GM12878 (cell line): ENCODE measurements around the gene CNTNAP2. TPM values are rescaled to one million over a fixed set of nuclear protein-coding genes. Genes with fewer than 3 reads are reported as not detected.

ENCODE experiments used
- ATF7 ChIP-seq: fragments of 450-650 bp; IDR thresholded peaks from 2 replicates; pipeline ENCODE4 v1.6.1; 2016; ENCODE audit warnings: low read depth, mild to moderate bottlenecking
- CHD2 ChIP-seq: IDR thresholded peaks from 2 replicates; pipeline ENCODE4 v1.6.1; 2011; ENCODE audit warnings: low read depth, low read length, improper control_type of control experiment, borderline replicate concordance
- CHD4 ChIP-seq: fragments of 200-600 bp; sonication (generic); IDR thresholded peaks from 2 replicates; pipeline ENCODE4 v1.6.1; 2016; ENCODE audit warnings: mild to moderate bottlenecking
- GATAD2B ChIP-seq: fragments of 450-650 bp; conservative IDR thresholded peaks from 2 replicates; pipeline ENCODE4 v1.6.1; 2017; ENCODE audit warnings: low read depth, mild to moderate bottlenecking, moderate library complexity
- HSF1 ChIP-seq: fragments of 150-350 bp; IDR thresholded peaks from 2 replicates; pipeline ENCODE4 v1.6.1; 2014; ENCODE audit warnings: mild to moderate bottlenecking, low read depth, low read length
- KAT2A ChIP-seq: conservative IDR thresholded peaks from 2 replicates; pipeline ENCODE4 v1.6.1; 2011; ENCODE audit warnings: low read depth, low read length; ENCODE audit not compliant: control insufficient read depth
- SIN3A ChIP-seq: IDR thresholded peaks from 2 replicates; pipeline ENCODE4 v1.6.1; 2012; ENCODE audit warnings: low read depth, low read length, improper control_type of control experiment
- ZNF274 ChIP-seq: IDR thresholded peaks from one replicate; pipeline ENCODE4 v1.8.0; 2011; ENCODE audit not compliant: insufficient read length, insufficient read depth
- ZNF622 ChIP-seq: fragments of 450-650 bp; IDR thresholded peaks from 2 replicates; pipeline ENCODE4 v1.6.1; 2017; ENCODE audit warnings: mild to moderate bottlenecking, inconsistent platforms
- polyA plus RNA-seq, 11 experiments: library from polyadenylated mRNA; depleted of rRNA in 4 of 11; unstranded in 6 of 11; stranded (reverse) in 5 of 11; fragments of >200 nt; fragmentation: Nextera tagmentation in 4 of 11; fragmentation: Illumina TruSeq in 1 of 11; extraction: Ambion mirVana in 4 of 11; extraction: Trizol in 1 of 11; gene quantifications; 1 replicate in 1 of 11; 2 replicates in 10 of 11; pipeline versions ENCODE4 v1.2.1 to v1.2.3, GENCODE V29; 2011 to 2016; ENCODE audit warnings: inconsistent platforms in 2 of 11, missing spikeins in 2 of 11, low read depth in 1 of 11
- total RNA-seq, 4 experiments: library from RNA; depleted of rRNA in 3 of 4; stranded (reverse); fragments of >200 nt in 3 of 4; fragmentation: Illumina TruSeq in 1 of 4; extraction: Trizol in 1 of 4; gene quantifications; 2 replicates each; pipeline versions ENCODE4 v1.2.1 to v1.2.3, GENCODE V29; 2013 to 2021
- TF ChIP-seq, protein P1 (sequence below): IDR thresholded peaks from 2 replicates; pipeline ENCODE4 v1.6.1; 2011; ENCODE audit warnings: mild to moderate bottlenecking, low read depth, low read length, moderate library complexity; ENCODE audit not compliant: insufficient replicate concordance
- TF ChIP-seq, protein P2 (sequence below): IDR thresholded peaks from 2 replicates; pipeline ENCODE4 v1.6.1; 2011; ENCODE audit warnings: borderline replicate concordance, low read depth, mild to moderate bottlenecking, moderate library complexity, low read length; ENCODE audit not compliant: insufficient read depth, poor library complexity, severe bottlenecking

Gene CNTNAP2
- total and polyA plus RNA-seq, 10 of the 15 experiments (the other 5 are each of a cell fraction or from before 2014, with no cell fraction given): 0.03 to 0.08 (median 0.03) TPM; not detected in 7

DNA sequence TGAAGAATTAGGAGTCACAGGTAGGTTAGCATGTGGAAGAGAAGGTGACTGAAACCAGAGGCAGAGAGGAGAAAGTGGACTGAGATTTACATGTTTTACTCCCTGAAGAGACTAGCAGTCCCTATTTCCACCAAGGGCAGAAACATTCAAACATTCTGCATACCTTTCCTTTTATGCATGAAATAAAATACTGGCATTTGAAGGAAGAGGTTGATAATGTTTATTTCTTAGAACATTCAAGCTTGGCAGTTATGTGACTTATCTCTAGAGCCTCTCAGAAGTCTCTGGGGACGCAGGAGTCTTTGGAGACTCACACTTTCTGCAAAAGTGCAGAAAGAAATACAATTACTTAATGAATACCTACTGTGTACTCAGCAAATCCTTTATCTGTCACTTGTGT lies 1966.8 kb downstream of the CNTNAP2 start (continued):
- TF ChIP-seq CHD2 (no peak), ZNF622 (no peak), SIN3A (no peak), CHD4 (no peak), ATF7 (no peak), KAT2A (no peak), ZNF274 (no peak), GATAD2B (no peak), HSF1 (no peak)
- TF ChIP-seq, protein P1, sequence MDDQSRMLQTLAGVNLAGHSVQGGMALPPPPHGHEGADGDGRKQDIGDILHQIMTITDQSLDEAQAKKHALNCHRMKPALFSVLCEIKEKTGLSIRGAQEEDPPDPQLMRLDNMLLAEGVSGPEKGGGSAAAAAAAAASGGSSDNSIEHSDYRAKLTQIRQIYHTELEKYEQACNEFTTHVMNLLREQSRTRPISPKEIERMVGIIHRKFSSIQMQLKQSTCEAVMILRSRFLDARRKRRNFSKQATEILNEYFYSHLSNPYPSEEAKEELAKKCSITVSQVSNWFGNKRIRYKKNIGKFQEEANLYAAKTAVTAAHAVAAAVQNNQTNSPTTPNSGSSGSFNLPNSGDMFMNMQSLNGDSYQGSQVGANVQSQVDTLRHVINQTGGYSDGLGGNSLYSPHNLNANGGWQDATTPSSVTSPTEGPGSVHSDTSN: no peak
- TF ChIP-seq, protein P2, sequence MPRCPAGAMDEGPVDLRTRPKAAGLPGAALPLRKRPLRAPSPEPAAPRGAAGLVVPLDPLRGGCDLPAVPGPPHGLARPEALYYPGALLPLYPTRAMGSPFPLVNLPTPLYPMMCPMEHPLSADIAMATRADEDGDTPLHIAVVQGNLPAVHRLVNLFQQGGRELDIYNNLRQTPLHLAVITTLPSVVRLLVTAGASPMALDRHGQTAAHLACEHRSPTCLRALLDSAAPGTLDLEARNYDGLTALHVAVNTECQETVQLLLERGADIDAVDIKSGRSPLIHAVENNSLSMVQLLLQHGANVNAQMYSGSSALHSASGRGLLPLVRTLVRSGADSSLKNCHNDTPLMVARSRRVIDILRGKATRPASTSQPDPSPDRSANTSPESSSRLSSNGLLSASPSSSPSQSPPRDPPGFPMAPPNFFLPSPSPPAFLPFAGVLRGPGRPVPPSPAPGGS: no peak
- TF ChIP-seq, all 136 proteins: peak for 0
